GM12874 (cell line): ENCODE results near the gene ATXN7L1.

ENCODE experiments used
- TF ChIP-seq, protein P1 (sequence below): IDR thresholded peaks from 2 replicates; pipeline ENCODE4 v1.5.1; 2011; ENCODE audit warnings: low read depth, mild to moderate bottlenecking, control low read depth, low read length, moderate library complexity; ENCODE audit not compliant: insufficient read depth

The ATXN7L1 gene

DNA sequence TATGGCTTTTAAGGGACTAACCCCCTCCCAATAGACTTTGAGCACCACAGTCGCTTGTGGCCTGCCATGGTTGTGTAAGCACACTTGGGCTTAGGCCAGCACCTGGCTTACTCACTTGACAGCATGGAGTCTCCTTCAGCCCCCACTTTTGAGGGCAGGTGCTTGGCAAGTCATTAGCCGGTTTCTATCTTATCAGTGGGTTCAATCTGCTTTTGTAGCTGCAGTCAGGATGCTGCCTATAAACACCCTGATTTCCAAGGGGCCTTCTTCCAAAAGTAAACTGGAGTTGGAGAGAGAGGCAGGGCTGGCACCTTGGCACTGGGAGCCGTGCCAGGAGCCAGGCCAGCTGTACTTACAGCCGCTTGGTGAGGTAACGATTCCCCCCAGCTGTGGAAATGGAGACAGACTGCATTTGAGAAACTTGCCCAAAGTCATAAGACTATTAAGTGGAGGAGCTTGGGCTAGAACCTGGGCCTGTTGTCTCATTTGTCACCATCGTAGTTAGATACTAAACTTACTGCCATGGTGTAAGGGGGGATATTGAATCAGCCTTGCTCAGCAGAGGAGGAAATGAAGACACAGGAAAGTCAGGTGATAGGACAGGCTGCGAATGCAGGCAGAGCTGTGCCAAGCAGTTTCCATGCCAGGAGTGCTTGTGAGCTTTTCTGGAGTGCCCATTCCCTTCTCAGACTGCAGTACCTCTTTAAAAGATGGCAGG, 202.9 kb downstream of the ATXN7L1 start:
- TF ChIP-seq, protein P1, sequence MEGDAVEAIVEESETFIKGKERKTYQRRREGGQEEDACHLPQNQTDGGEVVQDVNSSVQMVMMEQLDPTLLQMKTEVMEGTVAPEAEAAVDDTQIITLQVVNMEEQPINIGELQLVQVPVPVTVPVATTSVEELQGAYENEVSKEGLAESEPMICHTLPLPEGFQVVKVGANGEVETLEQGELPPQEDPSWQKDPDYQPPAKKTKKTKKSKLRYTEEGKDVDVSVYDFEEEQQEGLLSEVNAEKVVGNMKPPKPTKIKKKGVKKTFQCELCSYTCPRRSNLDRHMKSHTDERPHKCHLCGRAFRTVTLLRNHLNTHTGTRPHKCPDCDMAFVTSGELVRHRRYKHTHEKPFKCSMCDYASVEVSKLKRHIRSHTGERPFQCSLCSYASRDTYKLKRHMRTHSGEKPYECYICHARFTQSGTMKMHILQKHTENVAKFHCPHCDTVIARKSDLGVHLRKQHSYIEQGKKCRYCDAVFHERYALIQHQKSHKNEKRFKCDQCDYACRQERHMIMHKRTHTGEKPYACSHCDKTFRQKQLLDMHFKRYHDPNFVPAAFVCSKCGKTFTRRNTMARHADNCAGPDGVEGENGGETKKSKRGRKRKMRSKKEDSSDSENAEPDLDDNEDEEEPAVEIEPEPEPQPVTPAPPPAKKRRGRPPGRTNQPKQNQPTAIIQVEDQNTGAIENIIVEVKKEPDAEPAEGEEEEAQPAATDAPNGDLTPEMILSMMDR: no peak

DNA sequence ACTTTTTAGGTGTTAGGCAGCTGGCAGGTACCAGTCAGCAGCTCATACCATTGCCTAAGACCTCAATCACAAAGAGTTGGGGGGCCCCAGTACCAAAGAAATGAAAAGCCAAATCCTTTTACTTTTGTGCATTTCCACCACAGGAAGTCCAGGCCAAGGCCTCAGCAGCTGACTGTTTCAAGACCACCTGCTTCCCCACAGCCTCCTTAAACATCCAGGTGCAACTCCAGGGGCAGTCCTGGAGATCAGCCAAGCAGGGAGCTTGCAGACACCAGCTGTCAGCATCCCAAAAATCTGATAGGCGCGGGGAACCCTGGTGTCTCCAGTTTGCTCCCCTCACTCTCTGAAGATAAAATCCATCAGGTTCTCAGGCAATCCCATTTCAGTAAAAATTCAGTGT, 203.6 kb downstream of the ATXN7L1 start:
- TF ChIP-seq, protein P1: no peak

DNA sequence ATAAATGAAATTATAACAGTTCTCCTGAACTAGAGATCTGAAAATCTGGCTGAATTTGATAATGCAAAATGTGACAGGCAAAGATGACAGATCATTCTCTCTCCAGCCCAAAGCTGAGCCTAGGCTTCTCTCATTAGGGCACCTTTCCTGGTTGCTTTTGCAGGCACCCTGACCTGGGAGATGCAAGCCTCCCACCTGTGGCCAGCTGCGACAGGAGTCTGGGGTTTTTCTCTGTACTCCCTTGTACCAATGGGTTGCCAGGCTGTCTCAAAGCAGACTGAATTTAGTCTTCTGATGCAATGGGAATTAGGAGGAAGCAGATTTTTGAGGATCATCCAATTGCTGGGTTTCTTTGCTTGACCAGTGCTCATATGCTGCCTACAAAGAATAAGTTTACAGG, 210.1 kb downstream of the ATXN7L1 start:
- TF ChIP-seq, protein P1: no peak

DNA sequence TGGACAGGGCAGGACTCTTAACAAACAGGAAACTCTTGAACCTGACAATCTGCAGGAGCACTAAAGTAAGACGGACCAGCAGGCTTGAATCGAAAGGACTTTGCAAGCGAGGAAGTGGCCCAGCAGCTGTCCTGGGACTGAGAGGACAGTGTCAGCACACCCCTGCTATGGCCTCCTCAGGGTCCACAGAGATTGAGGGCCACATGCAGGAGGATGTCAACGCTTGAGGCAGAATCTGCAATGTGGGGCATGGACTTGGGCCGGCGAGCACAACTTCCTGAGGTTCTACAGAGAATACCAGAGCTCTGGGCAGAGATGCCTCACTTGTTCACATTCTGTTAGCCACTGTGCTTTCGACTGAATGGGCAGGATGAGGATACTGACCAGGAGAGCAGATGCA, 210.7 kb downstream of the ATXN7L1 start:
- TF ChIP-seq, protein P1: no peak

DNA sequence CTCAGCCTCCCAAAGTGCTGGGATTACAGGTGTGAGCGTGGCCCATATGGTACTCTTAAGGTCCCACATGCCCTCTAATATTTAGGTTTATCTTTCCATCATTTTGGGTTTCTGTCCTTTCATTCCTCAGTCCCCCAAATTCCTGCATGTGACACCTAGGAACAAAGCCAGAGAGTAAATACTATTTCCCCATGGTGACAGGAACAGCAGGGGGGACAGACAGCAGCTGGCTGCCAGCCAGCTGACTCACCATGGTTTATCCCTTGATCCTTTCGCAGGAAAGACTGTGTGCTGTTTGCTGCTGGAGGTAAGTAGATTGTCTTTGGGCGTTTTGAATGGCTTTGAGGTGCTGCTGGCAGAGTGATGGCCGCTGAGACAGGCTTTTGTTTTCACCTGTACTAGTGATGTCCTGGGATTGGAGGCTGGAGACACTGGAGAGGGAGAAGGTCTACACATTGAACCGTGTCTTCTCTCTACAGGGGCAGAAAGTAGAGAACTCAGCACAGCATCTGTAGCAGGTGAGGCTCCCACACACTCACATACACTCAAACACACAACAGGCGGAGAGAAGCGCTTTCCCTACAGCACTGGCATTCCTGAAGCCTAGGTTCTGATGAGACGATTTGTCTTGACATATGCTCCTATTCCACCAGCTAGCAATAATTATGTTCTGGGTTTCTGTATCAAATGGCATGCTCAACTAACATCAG, 211.4 kb downstream of the ATXN7L1 start:
- TF ChIP-seq, protein P1: no peak

DNA sequence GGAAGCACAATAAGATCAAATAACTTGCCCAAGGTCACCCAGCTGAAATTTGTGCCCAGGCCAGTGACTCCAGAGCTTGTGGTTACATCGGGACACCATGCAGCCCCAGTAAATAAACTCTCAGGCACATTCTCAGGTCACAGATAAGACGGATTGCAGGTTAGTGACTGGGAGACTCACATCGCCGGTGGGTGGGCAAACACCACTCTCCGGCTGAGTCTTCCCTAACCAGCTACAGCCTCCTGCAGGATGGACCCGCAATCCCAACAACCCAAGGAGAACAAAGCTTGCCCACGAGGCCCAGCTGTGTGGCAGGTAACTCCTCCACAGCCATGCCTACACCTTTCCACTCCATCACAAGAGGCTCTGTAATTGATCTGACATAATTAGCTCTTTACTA, 213.4 kb downstream of the ATXN7L1 start:
- TF ChIP-seq, protein P1: no peak

DNA sequence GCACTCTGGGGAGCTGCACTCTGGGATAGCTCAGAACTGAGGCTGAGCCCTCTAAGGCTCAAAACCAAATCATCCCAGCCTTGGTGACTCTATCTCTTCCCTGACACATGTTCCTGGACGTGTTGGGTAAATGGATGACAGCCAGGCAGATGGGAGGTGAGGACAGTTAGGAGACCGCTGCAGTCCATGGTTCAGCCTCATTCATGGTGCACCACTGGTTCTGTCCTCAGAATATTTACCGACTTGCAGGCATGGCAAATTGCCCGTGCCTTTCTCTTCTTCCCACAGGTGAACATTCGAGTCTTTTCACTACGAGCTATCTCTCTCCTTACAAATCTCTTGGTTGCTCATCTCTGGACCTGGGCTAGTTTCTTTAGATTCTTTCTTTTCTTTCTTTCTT, 214.8 kb downstream of the ATXN7L1 start:
- TF ChIP-seq, protein P1: no peak
